Neutrophil (primary cell): ENCODE data around the gene EXOC3L1.

Source experiments
- H3K27ac ChIP-seq: fragments of 200-600 bp; sonication (generic); 2 replicates; pipeline ENCODE4 v1.5.1; 2016; ENCODE audit warnings: mild to moderate bottlenecking, moderate library complexity
- H3K27me3 ChIP-seq: fragments of 200-600 bp; sonication (generic); 2 replicates; pipeline ENCODE4 v1.6.0; 2016; ENCODE audit warnings: mild to moderate bottlenecking
- H3K36me3 ChIP-seq: fragments of 200-600 bp; sonication (generic); 2 replicates; pipeline ENCODE4 v1.5.1; 2017
- H3K4me1 ChIP-seq, 2 experiments: fragments of 200-600 bp in 1 of 2; sonication (generic) in 1 of 2; 1 replicate in 1 of 2; 2 replicates in 1 of 2; pipeline versions ENCODE4 v1.5.1 to v1.6.1; 2013 to 2016; ENCODE audit warnings: low read depth in 1 of 2, low read length in 1 of 2, mild to moderate bottlenecking in 1 of 2, moderate library complexity in 1 of 2; ENCODE audit not compliant: control insufficient read depth in 1 of 2, insufficient read depth in 1 of 2
- H3K4me3 ChIP-seq, 2 experiments: fragments of 200-600 bp in 1 of 2; sonication (generic) in 1 of 2; 1 replicate in 1 of 2; 2 replicates in 1 of 2; pipeline ENCODE4 v1.5.1; 2013 to 2016; ENCODE audit warnings: low read depth in 1 of 2, low read length in 1 of 2, mild to moderate bottlenecking in 1 of 2, moderate library complexity in 1 of 2
- H3K9me3 ChIP-seq: fragments of 200-600 bp; sonication (generic); 2 replicates; pipeline ENCODE4 v1.5.1; 2016
- TF ChIP-seq, protein P1 (sequence below): fragments of 200-600 bp; sonication (generic); IDR thresholded peaks from 2 replicates; pipeline ENCODE4 v1.5.1; 2016; ENCODE audit warnings: antibody characterized with exemption

EXOC3L1 gene

DNA sequence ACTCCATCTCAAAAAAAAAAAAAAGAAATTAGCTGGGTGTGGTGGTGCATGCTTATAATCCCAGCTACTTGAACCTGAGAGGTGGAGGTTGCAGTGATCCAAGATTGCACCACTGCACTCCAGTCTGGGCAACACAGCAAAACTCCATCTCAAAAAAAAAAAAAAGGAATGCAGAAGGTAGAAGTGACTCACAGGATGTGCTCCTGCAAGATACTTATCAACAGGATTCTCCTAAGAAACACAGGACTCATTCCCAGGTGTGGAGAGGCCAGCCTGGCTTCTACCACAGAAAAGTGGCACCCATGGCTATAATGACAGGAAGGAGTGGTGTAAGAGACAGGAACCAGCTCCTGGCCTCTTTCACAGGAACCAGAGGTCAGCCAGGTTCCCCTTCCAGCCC lies 22.8 kb upstream of the EXOC3L1 start:
- H3K27me3 ChIP-seq, result no peaks in the 10 kb centered on the region
- H3K27ac ChIP-seq, result no peak overlapping the region
- peaks cover 25 to 26% of the 10 kb centered on the region in 2 experiments for H3K4me1 ChIP-seq
- TF ChIP-seq, protein P1, sequence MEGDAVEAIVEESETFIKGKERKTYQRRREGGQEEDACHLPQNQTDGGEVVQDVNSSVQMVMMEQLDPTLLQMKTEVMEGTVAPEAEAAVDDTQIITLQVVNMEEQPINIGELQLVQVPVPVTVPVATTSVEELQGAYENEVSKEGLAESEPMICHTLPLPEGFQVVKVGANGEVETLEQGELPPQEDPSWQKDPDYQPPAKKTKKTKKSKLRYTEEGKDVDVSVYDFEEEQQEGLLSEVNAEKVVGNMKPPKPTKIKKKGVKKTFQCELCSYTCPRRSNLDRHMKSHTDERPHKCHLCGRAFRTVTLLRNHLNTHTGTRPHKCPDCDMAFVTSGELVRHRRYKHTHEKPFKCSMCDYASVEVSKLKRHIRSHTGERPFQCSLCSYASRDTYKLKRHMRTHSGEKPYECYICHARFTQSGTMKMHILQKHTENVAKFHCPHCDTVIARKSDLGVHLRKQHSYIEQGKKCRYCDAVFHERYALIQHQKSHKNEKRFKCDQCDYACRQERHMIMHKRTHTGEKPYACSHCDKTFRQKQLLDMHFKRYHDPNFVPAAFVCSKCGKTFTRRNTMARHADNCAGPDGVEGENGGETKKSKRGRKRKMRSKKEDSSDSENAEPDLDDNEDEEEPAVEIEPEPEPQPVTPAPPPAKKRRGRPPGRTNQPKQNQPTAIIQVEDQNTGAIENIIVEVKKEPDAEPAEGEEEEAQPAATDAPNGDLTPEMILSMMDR, result no peak
- H3K4me3 ChIP-seq, result no peak overlapping the region
- peaks cover 16% of the 10 kb centered on the region for H3K36me3 ChIP-seq
- H3K9me3 ChIP-seq, result no peaks in the 10 kb centered on the region

DNA sequence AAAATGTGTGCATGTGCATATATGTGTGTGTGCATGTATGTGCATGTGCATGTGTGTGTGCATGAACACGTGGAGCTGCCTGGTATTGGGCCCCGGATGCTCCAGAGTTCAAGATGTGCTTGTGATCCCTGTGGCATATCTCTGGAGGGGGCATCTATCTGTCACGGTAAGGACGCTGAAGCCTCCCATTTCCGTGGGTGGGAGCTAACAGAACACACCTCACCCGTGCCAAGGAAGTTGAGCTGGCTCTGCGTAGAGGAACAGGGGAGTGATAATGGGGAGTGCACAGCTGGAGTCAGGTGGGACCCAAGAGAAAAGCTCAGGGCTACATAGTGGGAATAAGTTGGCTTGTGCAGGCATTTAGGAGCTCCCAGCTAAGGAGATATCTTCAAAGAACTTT lies 21.7 kb upstream of the EXOC3L1 start:
- H3K9me3 ChIP-seq, result no peaks in the 10 kb centered on the region
- no peak overlapping the region for H3K27ac ChIP-seq
- peaks cover 27% of the 10 kb centered on the region for H3K36me3 ChIP-seq
- H3K4me3 ChIP-seq, result no peak overlapping the region
- H3K4me1 ChIP-seq, result peaks cover 14 to 15% of the 10 kb centered on the region in 2 experiments
- H3K27me3 ChIP-seq, result no peaks in the 10 kb centered on the region
- TF ChIP-seq, protein P1, result no peak

DNA sequence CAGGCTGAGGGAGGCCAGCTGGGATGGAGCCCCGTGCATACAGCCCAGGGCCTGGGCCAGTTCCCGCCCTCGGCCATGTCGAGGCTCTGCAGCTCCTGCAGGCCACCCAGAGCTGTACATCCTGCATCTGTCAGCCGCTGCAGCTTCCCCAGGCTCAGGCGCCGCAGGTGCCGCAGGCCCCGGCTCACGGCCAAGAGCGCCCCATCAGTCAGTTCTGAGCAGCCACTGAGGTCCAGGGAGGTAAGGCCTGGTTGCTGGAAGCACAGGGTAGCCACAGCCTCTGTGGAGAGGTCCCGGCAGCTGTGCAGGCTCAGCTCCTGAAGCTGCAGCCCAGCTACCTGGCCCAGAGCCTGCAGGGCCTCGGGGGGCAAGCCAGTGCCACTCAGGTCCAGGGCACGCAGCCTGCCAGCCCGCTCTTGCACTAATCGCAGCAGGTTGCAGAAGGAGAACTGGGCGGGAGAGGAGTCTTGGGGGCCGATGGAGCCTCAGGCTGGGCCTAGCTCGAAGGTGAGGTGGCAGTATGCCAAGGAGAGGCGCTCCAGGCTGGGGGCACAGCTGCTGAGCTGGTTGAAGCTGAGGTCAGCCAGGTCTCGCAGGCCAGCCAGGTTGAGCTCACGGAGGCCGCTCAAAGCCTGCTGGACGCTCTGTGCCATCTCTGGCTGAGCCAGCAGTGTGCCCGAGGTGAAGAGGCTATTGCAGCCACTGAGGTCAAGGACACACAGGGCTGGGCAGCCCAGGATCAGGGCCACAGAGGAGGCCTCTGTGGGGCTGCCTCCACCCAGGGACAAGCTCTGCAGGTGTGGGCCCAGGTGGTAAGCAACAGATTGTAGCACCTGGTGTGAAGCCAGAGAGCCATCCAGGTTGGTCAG lies 20.4 kb upstream of the EXOC3L1 start:
- Histone ChIP-seq H3K27ac (no peak overlapping the region), H3K9me3 (no peaks in the 10 kb centered on the region), H3K4me3 (no peak overlapping the region), H3K4me1 (peaks cover 9% of the 10 kb centered on the region in 2 experiments), H3K36me3 (peaks cover 40% of the 10 kb centered on the region), H3K27me3 (no peaks in the 10 kb centered on the region)
- TF ChIP-seq, protein P1, result no peak

- Histone ChIP-seq H3K27ac (no peak overlapping the region), H3K9me3 (no peaks in the 10 kb centered on the region), H3K27me3 (no peaks in the 10 kb centered on the region), H3K4me1 (peaks cover 9% of the 10 kb centered on the region in 2 experiments), H3K36me3 (peaks cover 43% of the 10 kb centered on the region), H3K4me3 (no peak overlapping the region)
- TF ChIP-seq, protein P1, result no peak
These were observed 19.6 kb upstream of the EXOC3L1 start for GRCh38 chr16:67209565-67209964.

- Histone ChIP-seq H3K27ac (no peak overlapping the region), H3K27me3 (no peaks in the 10 kb centered on the region), H3K36me3 (peaks cover 55% of the 10 kb centered on the region), H3K4me3 (no peak overlapping the region), H3K9me3 (no peaks in the 10 kb centered on the region), H3K4me1 (peaks cover 7 to 8% of the 10 kb centered on the region in 2 experiments)
- TF ChIP-seq, protein P1, result no peak
These were observed 18.4 kb upstream of the EXOC3L1 start for GRCh38 chr16:67208154-67208896.
